ENCODE data around the gene BICC1. TPM values are rescaled to one million over a fixed set of nuclear protein-coding genes. Genes with fewer than 3 reads are reported as not detected.
A peak's percentile ranks its signal among the peaks of the same experiment; 100 is the strongest.

BICC1 gene
- total RNA-seq, 1 experiment from 2014 or later: 0.57 TPM

GRCh38 chr10:58796242-58796641, 283.6 kb downstream of the BICC1 start:
- no peak overlapping the region for H3K4me3 Mint-ChIP-seq
- no peak overlapping the region for H3K27ac ChIP-seq (ENCODE audit: insufficient read length, low read depth, low read length)
- no CpG with 5 or more reads among the region's 7 CpGs for WGBS (ENCODE audit: extremely low coverage, insufficient read length, low lambda C conversion rate)
- no peak overlapping the region for H2BK5ac ChIP-seq (ENCODE audit: insufficient read length, low read length)
- H2BK120ac ChIP-seq (ENCODE audit: low read depth, low read length, poor library complexity, severe bottlenecking): no peak overlapping the region
- H2AK5ac ChIP-seq (ENCODE audit: insufficient read length, low read length): no peak overlapping the region
- H2BK20ac ChIP-seq (ENCODE audit: low read depth, low read length, poor library complexity, severe bottlenecking): no peak overlapping the region
- no peak overlapping the region for H3K56ac ChIP-seq (ENCODE audit: insufficient read length, low read depth, low read length)
- H3K36me3 Mint-ChIP-seq (ENCODE audit: insufficient read depth in 1 of 3, low read depth in 3 of 3): no peaks in the 10 kb centered on the region
- no peak overlapping the region for H3K14ac ChIP-seq (ENCODE audit: insufficient read depth, low read length)
- H3K18ac ChIP-seq (ENCODE audit: insufficient read length, low read depth, low read length): no peak overlapping the region
- no peaks in the 10 kb centered on the region for H3K23me2 ChIP-seq (ENCODE audit: insufficient read length, low read depth, low read length, poor library complexity, severe bottlenecking)
- H3K27me3 Mint-ChIP-seq (ENCODE audit: low read depth): no peaks in the 10 kb centered on the region
- H3K27ac Mint-ChIP-seq: no peak overlapping the region; a peak in 1 of 7 replicates
- H2BK15ac ChIP-seq (ENCODE audit: low read depth, low read length): no peak overlapping the region
- no peaks in the 10 kb centered on the region for H3K4me1 Mint-ChIP-seq
- H4K20me1 ChIP-seq (ENCODE audit: control insufficient read depth, insufficient read depth, insufficient read length): no peaks in the 10 kb centered on the region
- no peak for TF ChIP-seq CTCF (conservative IDR thresholded peaks at IDR 0.05)
- no peaks in the 10 kb centered on the region for H3K9me3 ChIP-seq (ENCODE audit: control insufficient read depth, low read depth, low read length)
- H3K9ac ChIP-seq (ENCODE audit: extremely low read depth, insufficient read length, low read length): no peak overlapping the region
- no peak overlapping the region for H4K8ac ChIP-seq (replicated peaks; ENCODE audit: insufficient read length, low read depth, low read length)
- H3K4ac ChIP-seq (ENCODE audit: low read depth, low read length): no peak overlapping the region
- no peaks in the 10 kb centered on the region for H3K27me3 ChIP-seq (ENCODE audit: insufficient read depth, low read length)
- H3K79me2 ChIP-seq (ENCODE audit: insufficient read depth, low read length): no peaks in the 10 kb centered on the region
- peak; percentile 30 for DNase-seq
- H3K23ac ChIP-seq (ENCODE audit: insufficient read length, low read depth, low read length): no peak overlapping the region
- H3K4me2 ChIP-seq (ENCODE audit: insufficient read depth, insufficient read length, low read length): no peak overlapping the region
- peaks cover 0 to 3% of the 10 kb centered on the region in 2 experiments; a peak in 1 of 5 replicates for H3K9me3 Mint-ChIP-seq
- no peaks in the 10 kb centered on the region for H3K4me1 ChIP-seq (ENCODE audit: insufficient read depth, low read length)
- H2BK12ac ChIP-seq (ENCODE audit: insufficient read length, low read depth, low read length): no peak overlapping the region
- H3K79me1 ChIP-seq (ENCODE audit: insufficient read depth, low read depth, low read length, poor library complexity, severe bottlenecking): no peaks in the 10 kb centered on the region
- H3T11ph ChIP-seq (ENCODE audit: low read length): no peak overlapping the region
- H4K91ac ChIP-seq (ENCODE audit: insufficient read length, low read depth, low read length): no peak overlapping the region
- no peak overlapping the region for H2AFZ ChIP-seq (ENCODE audit: low read length)
- H4K5ac ChIP-seq (ENCODE audit: insufficient read length, low read depth, low read length): no peak overlapping the region

Data from H9 (cell line).